ENCODE data around the gene RASAL2. TPM values are rescaled to one million over a fixed set of nuclear protein-coding genes. Genes with fewer than 3 reads are reported as not detected.

Gene RASAL2
- total RNA-seq, 3 donors from 2014 or later = 28.5 to 41.0 (median 40.5) TPM

GRCh38 chr1:178528228-178528952 lies 434.5 kb downstream of the RASAL2 start:
- TF ChIP-seq CTCF (IDR thresholded peaks at IDR 0.05) (no peak), POLR2AphosphoS5 (IDR thresholded peaks at IDR 0.05) (no peak), POLR2A (IDR thresholded peaks at IDR 0.05) (no peak)
- DNase-seq (ENCODE audit: low spot score in 2 of 2) = peak in 1 of 2 donors; percentile 30
- intact Hi-C loops (cut with DNase I; ENCODE audit: low total_unique reads) = no loop called here

GRCh38 chr1:178528953-178529335 lies 435.0 kb downstream of the RASAL2 start:
- intact Hi-C loops (cut with DNase I; ENCODE audit: low total_unique reads) = no loop called here

More at GRCh38 chr1:178528228-178528952, 434.5 kb downstream of the RASAL2 start:
- no peak overlapping the region for H3K4me3 ChIP-seq
- no peaks in the 10 kb centered on the region for H3K36me3 ChIP-seq
- no peaks in the 10 kb centered on the region for H3K9me3 ChIP-seq
- no peak overlapping the region for H3K27ac ChIP-seq
- H3K4me1 ChIP-seq = no peaks in the 10 kb centered on the region
- no peaks in the 10 kb centered on the region for H3K27me3 ChIP-seq

GRCh38 chr1:178529364-178530036 lies 435.6 kb downstream of the RASAL2 start:
- intact Hi-C loops (cut with DNase I; ENCODE audit: low total_unique reads) = loop anchor here (10.0 kb wide), 1 partner anchor 485 kb away; no protein-coding TSS in a partner anchor
- H3K4me1 ChIP-seq = no peaks in the 10 kb centered on the region
- no peak overlapping the region for H3K4me3 ChIP-seq
- H3K27ac ChIP-seq = no peak overlapping the region
- H3K9me3 ChIP-seq = no peaks in the 10 kb centered on the region
- H3K27me3 ChIP-seq = no peaks in the 10 kb centered on the region
- TF ChIP-seq POLR2AphosphoS5 (IDR thresholded peaks at IDR 0.05) (no peak), CTCF (IDR thresholded peaks at IDR 0.05) (no peak), POLR2A (IDR thresholded peaks at IDR 0.05) (no peak)
- DNase-seq (ENCODE audit: low spot score in 2 of 2) = no peak
- no peaks in the 10 kb centered on the region for H3K36me3 ChIP-seq

More at GRCh38 chr1:178528953-178529335, 435.0 kb downstream of the RASAL2 start:
- Histone ChIP-seq H3K4me3 (no peak overlapping the region), H3K4me1 (no peaks in the 10 kb centered on the region), H3K9me3 (no peaks in the 10 kb centered on the region), H3K36me3 (no peaks in the 10 kb centered on the region), H3K27ac (no peak overlapping the region), H3K27me3 (no peaks in the 10 kb centered on the region)
- TF ChIP-seq POLR2AphosphoS5 (IDR thresholded peaks at IDR 0.05) (no peak), CTCF (IDR thresholded peaks at IDR 0.05) (no peak), POLR2A (IDR thresholded peaks at IDR 0.05) (no peak)
- no peak for DNase-seq (ENCODE audit: low spot score in 2 of 2)

- intact Hi-C loops (cut with DNase I; ENCODE audit: low total_unique reads) = loop anchor here (10.0 kb wide), 1 partner anchor 485 kb away; no protein-coding TSS in a partner anchor
- peak in 1 of 2 donors; percentile 25 for DNase-seq (ENCODE audit: low spot score in 2 of 2)
Observed at GRCh38 chr1:178530037-178530402, 436.1 kb downstream of the RASAL2 start.

More at GRCh38 chr1:178530037-178530402, 436.1 kb downstream of the RASAL2 start:
- Histone ChIP-seq H3K4me1 (no peaks in the 10 kb centered on the region), H3K4me3 (no peak overlapping the region), H3K9me3 (no peaks in the 10 kb centered on the region), H3K36me3 (no peaks in the 10 kb centered on the region), H3K27me3 (no peaks in the 10 kb centered on the region), H3K27ac (no peak overlapping the region)
- TF ChIP-seq POLR2A (IDR thresholded peaks at IDR 0.05) (no peak), POLR2AphosphoS5 (IDR thresholded peaks at IDR 0.05) (no peak), CTCF (IDR thresholded peaks at IDR 0.05) (no peak)
